NCI-H2196 treated with DMSO at 0.1 percent for 48 hours (cell line): Measurements from ENCODE around the gene PNLIPRP3.

Experiments
- DNase-seq: peaks from one replicate; lab custom pipeline; 2025; ENCODE audit not compliant: unreplicated experiment; lab: John Stamatoyannopoulos, UW

The PNLIPRP3 gene

DNA sequence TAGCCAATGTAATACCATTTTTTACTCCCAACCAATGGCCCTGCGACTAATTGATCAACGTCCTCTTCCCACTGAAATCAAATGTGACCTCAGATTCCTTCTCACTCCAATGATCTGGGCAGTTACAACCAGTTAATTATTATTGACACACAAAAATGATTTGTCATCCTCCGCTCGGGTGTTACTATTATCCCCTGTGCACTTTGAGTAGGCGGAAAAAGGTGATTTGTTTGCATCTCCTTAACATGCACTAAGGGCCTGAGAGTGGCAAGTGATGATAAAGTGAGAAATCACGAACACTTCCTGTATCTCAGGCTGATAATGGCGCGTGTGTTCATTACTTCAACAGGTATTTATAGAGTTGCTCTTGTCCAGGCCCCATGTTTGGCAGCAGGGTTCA, 77.1 kb downstream of the PNLIPRP3 start:
- no peak for DNase-seq

DNA sequence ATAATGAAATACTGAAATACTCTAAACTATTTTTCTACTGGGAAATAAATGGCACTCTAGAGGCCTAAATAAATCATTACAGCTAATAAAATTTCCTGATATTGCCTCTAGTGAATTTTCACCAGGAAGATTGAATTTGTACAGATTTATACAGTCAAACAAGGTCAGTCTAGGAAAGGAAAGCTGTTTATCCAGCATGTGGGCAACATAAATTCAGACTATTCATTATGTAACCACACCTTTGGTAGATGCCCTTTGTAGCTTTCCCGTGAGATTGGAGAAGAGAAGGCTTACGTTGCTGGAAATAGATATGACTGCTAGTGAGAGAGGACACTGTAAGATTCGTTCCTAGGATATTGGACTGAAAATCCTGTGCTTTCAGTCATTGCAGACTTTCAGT, 82.9 kb downstream of the PNLIPRP3 start:
- no peak for DNase-seq

- no peak for DNase-seq
These were observed 83.7 kb downstream of the PNLIPRP3 start for GRCh38 chr10:116511365-116511764.

DNA sequence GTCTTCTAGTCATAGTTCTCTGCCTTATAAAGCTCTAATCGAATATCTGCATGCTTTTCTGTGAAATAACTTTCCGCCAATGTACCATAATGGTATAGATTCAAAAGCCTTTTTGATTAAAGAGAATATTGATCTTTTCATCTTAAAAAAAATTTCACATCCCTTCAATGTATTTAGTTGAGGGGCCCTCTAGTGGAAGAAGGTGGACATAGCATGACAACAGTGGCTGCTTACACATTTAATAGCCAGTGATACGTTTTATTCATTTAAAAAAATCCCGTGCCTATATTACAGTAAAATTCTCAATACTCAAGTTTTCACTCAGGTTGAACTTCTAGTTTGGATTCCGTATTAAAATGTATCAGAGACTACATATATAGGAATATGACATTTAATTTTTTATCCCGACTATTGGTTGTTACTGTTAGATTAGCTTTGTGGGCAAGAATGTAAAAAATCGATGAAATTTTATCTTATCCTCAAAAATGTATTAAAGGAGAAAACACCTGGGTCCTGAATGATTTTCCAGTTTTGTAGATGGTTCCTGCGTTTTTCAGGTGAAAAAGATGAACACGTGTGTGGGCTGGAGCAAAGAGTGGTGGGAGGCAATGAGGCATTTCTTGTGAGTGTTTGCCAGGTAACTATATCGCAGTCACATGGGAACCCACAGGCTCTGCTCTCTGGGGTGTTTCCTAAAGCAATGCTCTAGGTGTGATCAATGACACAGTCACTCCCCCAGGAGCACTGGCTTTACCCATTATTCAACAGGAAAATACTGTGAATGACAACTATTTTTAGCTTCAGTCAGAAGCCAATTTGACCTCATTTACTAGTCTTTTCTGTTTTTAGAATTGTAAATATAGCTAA, 94.0 kb downstream of the PNLIPRP3 start:
- DNase-seq: no peak

GRCh38 chr10:116522803-116523381, 95.2 kb downstream of the PNLIPRP3 start:
- DNase-seq: no peak

- no peak for DNase-seq
These were observed 97.1 kb downstream of the PNLIPRP3 start for GRCh38 chr10:116524736-116525135.

- DNase-seq: no peak
These were observed 98.6 kb downstream of the PNLIPRP3 start for GRCh38 chr10:116526219-116526618.
